Measurements from ENCODE around the gene ZNF264. TPM values are rescaled to one million over a fixed set of nuclear protein-coding genes. Genes with fewer than 3 reads are reported as not detected.
A peak's percentile ranks its signal among the peaks of the same experiment; 100 is the strongest.
"Not testable (repeated sequence)": the region's sequence is repeated elsewhere in the genome, so short reads cannot be mapped to it uniquely, and the experiment has no call there.

ZNF264 gene
- 27.5 TPM for total RNA-seq

DNA sequence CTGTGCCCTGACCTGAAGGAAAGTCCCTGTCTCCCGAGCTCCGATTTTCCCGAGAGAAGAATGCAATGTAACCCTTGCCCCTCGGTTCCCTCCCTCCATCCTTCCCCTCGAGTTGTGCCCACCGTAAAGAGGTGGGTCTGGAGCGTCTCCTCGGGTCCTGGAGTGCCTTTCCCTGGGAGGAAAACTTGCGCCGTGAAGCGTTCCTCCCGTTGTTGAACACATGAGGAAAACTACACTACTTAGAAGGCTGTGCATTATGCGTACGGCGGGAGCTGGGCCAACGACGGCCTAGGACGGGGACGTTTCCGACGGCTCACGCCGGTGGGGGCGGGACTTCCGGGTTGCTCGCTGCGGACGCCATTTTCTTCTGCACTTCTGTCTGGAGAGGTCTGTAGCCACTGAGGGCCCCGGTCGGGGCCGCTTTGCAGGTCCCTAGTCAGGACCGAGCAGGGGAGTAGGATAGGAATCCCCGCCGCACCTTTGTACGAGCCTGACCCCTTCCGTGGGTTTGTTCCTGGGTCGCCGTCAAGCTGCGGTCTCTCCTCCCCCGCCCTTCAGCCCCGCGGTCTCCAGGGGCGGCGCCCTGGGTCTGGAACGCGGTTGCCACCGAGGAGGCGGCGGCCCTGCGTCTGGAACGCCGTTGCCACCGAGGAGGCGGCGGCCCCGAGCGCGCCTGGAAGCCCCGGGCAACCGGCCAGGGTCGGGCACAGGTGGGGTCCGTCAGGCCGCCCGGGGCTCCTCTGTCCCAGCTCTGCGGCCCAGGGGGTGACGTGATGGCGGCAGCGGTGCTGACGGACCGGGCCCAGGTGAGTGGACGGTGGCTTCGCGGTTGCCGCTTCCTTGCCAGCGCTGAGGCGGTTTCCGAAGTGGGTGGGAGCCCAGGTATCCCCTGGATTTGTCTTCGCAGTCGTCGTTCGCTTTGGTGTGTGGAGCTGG lies at the start of gene ZNF264:
ZNF264 (plus strand) TSS at position 360 of the 936 bp plus-strand sequence; CDS start at position 774, 414 bp downstream.
- DNase-seq: peak; percentile 82

DNA sequence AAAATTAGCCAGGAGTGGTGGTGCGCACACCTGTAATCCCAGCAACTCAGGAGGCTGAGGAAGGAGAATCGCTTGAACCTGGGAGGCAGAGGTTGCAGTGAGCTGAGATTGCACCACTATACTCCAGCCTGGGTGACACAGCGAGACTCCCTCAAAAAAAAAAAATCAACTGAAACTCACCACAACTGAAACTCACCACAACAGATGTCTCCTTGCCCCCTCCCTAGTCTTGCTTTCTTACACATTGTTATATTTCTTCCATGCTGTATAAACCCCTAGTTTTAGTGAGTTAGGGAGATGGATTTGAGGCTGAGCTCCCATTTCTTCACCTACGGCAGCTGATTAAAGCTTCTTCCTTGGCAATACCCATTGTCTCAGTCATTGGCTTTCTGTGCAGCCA lies 49.6 kb upstream of the ZNF264 start:
- no peak for DNase-seq

DNA sequence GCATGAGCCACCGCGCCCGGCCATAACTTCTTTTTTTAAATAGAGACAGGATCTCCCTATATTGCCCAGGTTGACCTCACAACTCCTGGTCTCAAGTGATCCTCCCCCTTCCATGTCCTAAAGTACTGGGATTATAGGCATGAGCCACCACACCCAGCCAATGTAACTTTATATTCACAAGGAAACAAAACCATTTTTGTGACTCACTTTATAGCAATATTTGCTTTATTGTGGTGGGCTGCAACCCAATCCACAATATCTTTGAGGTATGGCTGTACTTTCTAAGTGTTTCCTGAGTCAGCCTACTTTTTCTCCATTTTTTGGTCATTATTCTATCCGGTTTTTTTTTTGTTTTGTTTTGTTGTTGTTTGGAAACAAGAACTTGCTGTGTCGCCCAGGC lies 38.4 kb upstream of the ZNF264 start:
- DNase-seq: no peak

DNA sequence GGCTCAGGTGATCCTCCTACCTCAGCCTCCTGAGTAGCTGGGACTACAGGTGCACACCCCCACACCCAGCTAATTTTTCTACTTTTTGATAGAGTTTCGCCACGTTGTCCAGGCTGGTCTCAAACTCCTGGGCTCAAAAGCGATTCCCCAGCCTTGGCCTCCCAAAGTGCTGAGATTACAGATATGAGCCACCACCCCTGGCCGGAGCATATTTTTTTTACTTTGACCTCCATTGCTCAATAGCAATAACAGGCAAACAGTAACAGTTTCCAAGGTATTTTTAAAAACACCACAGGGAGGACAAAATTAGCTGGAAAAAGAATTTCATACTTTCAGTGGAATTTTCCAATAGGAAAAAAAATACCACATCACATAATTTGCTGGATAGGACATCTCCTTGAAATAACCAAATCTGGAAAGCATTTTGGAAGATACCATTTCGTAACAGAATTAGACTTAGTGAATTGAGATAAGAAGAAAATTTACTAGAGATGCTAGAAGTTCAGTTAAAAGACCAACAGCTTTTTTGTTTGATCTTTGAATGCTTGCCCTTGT lies 29.2 kb upstream of the ZNF264 start:
- no peak for DNase-seq

DNA sequence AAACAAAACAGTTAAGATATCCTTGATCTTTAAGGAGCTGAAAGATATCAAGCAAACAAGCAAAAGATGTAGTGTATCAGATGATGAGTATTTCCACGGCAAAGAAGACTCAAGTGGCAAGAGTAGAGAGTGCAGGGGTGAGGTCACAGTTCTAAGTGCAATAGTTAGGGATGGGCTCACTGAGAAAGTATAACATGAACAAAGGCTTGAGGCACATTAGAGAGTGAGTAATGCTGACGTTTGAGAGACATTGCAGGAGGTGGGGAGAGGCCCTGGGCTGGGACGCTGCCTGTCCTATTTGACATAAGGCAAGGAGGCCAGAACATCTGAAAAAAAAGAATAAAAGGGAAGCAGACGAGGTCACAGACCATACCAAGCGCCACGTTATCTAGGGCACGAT lies 25.5 kb upstream of the ZNF264 start:
- no peak for DNase-seq

DNA sequence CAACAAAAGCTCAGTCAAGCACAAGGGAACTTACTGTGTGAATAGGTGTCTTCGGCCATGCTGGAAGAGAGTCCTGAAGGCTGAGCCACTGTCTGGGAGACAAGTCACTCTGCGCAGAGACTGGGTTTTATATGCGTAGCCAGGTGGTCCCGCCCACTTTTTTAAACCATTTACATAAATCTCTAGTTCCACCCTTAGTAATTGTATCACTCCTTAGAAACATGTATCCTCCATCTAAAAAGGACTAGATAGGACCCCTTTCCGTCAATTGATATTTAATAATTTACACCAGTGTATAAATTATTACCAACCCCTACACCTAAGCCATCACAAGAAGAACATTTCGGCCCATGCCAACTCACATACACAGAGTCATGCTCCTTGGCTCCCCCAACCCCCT lies 23.9 kb upstream of the ZNF264 start, which contains the start of gene DUXA:
DUXA (minus strand) TSS at position 101 of the 400 bp plus-strand sequence; CDS start at position 59, 42 bp downstream.
- DNase-seq: no peak

DNA sequence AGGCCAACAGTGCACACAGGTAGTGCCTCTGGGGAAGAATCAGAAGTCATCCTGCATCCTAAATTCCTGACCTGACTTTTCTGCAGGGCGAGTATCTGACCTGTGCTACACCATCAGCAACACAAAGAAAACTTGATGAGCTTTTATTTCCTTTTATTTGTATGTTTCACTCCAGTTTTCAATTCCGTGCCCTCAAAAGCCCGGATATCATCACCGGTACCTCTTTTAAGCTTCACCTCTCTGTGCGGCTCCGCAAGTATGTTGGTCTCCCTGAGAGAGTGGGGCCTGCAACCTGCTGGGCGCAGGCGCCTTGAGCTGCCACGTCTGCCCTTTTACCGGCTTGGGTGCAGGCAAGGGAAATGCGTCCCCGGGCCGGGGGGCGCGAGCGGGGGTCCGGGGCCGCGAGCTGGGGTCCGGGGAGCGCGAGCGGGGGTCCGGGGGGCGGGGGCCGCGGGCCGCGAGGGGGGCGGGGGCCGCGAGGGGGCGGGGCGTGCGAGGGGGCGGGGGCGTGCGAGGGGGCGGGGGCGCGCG lies 19.7 kb upstream of the ZNF264 start:
- no peak for DNase-seq

DNA sequence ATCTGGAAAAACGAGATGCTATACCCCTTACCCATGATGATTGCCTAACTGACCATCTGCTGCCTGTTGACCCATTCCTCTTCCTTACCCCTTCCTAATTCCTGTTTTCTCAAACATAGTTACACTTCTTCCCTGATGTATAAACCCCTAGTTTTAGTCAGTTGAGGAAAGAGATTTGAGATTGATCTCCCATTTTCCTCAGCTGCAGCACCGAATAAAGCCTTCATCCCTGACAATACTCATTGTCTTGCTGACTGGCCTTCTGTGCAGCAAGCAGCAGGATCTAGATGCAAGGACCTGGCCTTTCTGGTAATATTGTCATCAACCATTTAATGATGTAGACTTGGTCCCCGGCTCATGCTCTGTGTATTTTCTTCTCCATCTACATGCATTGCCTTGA lies 999 bp upstream of the ZNF264 start:
- DNase-seq: no peak

DNA sequence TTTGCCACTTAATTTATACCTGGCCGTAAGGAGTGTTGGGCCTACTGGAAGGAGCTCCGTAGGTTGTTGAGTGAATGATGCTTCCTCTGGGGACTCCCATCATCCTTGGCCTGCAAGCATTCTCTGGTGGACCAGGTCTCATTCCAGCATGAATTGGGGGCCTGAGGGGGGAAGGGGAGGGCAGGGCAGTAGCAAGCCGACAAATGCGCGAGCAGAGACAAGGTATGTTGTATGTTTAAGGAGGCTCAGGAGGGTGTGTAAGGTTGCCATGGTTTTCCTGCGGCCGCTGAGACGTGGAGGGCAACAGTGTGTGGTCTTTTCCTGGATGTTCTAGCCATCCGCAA lies 749 bp downstream of the ZNF264 start:
- DNase-seq: no peak

DNA sequence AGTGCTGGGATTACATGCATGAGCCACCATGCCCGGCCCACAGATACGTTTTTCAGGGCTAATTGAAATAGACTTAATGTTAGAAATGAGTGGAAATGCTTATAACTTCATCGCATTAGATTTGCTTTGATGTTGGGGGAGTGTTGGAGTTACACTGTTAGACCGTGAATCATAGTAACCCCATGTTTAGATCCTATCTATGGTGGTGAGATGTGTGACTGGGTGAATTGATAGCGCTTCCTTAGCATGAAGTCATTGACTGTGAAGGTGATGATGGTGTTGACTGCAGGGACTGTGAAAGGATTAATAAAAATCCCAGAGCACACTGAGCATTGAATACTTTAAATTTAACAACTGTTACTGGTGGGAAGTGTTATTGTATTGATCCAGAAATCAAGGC lies 1.7 kb downstream of the ZNF264 start:
- DNase-seq: no peak

DNA sequence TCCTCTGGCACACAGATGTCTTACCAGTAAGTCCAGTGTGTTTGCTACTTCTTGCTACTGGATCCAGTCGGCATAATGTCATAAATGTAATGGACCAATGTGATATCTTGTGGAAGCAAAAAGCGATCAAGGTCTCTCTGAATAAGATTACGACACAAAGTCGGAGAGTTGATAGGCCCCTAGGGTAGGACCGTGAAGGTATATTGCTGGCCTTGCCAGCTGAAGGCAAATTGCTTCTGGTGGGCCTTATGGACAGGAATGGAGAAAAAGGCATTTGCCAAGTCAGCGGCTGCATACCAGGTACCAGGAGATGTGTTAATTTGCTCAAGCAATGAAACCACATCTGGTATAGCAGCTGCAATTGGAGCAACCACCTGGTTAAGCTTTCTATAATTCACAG lies 6.6 kb downstream of the ZNF264 start:
- DNase-seq: not testable (repeated sequence)

DNA sequence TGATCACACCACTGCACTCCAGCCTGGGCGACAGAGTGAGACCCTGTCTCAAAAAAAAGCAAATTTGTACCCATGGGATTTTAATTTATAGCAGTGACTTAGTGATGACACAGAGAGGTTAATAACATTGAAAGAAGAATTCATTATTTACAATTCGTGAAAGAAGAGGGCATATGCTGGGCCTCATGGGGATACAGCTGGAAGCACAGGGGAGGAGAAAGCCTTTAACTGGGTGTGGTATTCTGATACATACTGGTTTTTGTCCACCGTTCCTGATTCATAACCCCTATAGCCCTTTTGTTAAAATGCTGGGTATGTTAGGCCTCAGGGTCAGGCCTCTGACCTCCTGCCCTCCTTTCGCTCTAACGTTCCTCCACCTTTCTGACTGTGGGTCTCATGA lies 10.9 kb downstream of the ZNF264 start:
- no peak for DNase-seq

DNA sequence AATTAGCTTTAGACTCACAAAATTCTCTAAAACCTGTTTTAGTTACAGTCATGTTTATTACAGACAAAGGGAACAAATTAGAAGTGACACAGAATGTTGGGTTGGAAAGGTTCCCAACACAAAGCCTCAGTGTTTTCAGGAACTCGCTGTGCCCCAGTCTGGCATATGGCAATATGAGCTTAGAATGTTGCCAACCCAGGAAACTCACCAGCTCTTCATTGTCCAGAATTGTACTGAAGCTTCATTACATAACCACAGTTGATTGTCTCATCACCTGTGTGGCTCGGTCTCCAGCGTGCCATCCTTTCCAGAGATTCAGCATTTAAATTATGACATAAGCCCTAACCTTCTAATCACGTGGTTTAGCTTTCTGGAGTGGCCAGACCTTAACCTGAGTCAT lies 19.1 kb downstream of the ZNF264 start:
- no peak for DNase-seq

DNA sequence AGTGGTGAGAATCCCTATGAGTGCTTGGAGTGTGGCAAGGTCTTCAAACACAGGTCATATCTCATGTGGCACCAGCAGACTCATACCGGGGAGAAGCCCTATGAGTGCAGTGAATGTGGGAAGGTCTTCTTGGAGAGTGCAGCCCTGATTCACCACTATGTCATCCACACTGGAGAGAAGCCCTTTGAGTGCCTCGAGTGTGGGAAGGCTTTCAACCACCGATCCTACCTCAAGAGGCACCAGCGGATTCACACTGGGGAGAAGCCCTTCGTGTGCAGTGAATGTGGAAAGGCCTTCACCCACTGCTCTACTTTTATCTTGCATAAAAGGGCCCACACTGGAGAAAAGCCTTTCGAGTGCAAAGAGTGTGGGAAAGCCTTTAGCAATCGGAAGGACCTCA lies 20.8 kb downstream of the ZNF264 start:
- DNase-seq: no peak

DNA sequence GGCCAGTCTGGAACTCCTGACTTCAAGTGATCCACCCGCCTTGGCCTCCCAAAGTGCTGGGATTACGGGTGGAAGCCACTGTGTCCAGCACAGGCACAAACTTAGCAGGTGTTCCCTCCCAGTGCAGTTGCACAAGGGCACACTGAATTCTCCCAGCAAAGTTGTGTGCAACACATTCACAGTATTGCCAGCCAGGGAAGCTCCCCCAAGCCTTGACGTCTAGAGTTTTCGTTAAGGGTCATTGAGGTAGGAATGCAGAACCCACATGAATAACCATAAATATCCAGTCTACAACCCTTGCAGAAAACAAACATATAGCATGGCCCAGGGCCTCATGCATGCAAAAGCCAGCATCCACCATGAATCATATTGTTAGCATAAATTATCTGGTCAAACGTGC lies 36.2 kb downstream of the ZNF264 start:
- no peak for DNase-seq

DNA sequence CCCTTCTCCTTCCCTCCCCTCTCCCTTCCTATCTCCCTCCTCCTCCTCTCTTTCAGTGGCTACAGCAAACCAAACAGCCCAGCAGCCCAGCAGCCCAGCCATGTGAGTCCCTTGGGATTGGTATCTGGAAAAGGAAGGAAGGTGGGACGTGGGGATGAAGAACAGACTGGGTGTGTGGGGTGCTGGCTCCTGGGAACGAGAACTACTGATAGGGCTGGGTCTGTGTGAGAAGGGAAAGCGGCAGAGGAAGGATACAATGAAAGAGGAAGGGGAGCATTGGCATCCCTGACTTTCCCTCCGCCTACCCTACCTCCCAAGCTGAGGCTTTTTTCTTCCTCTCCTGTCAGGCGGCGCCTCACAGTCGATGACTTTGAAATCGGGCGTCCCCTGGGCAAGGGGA lies 40.4 kb downstream of the ZNF264 start:
- DNase-seq: no peak

DNA sequence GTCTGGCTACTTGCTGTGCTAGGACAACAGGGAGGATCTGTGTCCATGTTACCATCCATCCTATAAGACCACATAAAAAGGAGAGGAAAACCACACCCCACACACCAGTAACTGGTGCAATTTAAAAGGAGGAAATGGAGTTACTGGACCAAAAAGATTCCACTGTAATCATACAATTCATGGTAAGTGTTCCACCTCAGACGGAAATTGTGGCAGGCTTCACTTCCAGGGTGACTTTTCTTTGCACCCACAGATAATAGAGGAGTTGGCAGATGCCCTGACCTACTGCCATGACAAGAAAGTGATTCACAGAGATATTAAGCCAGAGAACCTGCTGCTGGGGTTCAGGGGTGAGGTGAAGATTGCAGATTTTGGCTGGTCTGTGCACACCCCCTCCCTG lies 41.9 kb downstream of the ZNF264 start:
- no peak for DNase-seq

DNA sequence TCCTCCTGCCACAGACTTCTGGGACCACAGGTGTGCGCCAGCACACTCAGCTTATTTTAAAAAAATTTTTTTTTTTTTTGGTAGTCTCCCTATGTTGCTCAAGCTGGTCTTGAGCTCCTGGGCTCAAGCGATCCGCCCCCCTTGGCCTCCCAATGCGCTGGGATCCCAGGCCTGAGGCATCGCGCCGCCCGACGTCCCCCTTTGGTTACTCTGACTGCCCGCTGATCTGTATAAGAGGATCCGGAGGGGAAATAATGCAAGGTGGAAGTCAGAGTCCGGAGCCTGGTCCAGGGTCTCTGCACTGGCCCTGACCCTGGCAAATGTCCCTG lies 48.6 kb downstream of the ZNF264 start:
- no peak for DNase-seq

DNA sequence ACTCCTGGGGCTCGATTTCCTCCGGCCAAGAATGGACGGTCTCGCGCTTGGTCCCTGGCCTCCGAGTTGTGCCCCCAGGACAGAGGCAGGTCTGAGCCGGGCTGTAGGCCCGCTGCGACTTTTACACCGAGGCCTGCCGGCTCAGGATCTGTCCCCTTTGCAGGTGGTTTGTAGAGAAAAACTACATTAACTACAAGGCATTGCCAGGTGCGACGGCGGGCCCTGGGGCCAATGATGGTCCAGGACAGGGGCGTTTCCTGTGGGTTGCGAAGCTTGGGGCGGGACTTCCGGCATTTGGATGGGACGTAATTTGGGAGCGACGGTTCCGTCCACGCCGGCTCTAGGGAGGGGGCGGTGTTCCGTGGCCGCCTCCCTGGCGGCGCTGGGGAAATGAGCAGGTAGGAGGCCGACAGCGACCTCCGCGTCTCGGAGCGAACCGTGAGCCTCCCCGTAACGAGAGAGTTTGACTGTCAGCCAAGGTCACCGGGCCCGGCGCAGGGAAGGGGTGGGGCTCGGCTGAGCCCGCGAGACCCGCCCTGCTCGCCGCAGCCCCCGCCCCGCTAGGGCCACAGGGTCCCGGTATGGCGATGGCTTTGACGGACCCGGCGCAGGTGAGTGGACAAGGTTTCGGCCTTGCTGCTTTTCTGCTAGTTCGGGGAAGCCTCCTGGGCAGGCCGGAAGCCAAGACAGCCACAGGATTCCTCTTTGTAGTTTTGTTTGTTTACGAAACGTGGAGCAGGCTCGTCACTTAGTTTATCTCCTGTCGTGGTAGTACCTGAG lies 49.2 kb downstream of the ZNF264 start, which contains the start of gene ZNF805:
ZNF805 (plus strand) TSS at position 322 of the 780 bp plus-strand sequence; CDS start at position 582, 260 bp downstream.
- DNase-seq: peak; percentile 92

DNA sequence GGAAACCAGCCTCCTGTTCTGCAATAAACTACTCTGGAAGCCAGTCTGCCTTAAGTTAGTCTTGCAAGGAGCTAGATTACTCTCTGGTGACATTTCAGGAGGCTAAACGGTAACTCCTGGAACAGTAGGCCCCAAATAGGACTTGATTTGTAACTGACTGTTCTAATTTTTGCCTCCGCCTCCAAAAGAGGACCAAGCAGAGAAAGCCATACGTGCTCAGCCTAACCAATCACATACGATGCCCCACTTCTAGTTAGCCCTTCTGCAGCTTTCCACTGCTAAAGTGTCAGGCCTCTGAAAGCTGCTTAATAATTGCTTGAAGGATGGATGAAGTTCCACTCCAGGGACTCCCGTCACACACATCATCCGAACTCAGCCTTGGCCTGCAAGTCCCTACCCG lies 49.9 kb downstream of the ZNF264 start:
- DNase-seq: no peak

DNA sequence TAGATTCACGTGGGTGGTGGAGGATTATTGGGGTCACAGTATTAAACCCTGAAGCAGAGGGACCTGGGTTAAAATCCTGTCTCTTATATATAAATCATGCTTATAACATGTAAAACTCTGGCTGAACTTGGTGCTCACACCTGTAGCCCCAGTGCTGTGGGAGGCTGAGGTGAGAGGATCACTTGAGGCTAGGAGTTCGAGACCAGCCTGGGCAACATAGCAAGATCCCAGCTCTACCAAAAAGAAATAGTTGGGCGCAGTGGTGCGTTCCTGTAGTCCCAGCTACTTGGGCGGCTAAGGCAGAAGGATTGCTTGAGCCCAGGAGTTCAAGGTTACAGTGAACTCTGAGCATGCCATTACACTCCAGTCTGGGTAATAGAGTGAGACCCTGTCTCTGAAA lies 51.5 kb downstream of the ZNF264 start:
- DNase-seq: no peak

DNA sequence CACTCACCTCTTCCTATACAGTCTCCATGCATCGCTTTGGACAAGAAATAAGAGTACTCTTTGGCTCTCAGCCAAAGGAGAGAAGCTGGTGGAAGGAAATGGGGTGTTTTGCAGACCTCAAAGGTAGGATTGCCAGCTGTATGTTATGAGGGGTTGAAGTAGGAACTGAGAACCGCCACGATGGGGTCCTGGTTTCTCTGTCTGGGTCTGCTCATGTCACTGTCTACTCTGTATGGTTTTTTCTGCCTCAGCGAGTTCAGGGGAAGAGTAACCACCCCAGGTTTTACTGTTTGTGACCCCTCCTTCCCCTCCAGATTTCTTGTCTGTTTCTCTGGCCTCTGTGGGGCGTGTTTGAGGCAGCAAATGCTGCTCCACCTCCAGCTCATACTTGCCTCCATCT lies 53.2 kb downstream of the ZNF264 start:
- DNase-seq: no peak

DNA sequence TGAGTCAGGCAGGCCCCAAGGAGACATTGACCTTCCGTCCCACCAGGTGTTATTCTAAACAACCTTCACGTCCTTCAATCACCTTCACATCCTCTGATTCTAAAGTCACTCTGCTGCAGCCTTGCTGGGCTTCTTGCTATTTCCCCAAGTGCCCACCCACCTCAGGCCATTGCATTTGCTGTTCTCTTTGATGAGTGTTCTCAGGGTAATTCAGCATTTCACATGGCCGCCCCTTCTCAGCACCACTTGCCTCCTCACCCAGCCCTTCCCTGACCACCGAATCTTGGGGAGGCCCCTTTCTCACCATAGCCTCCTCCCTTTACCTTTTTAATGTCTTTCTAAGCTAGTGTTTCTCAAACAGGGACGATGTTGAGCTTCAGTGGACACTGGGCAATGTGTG lies 53.8 kb downstream of the ZNF264 start:
- no peak for DNase-seq

Data from occipital lobe (tissue), 2 donors.